DMS53 (cell line): Measurements from ENCODE around the gene TEKTIP1.
A peak's percentile ranks its signal among the peaks of the same experiment; 100 is the strongest.
"Not testable (repeated sequence)": the region's sequence is repeated elsewhere in the genome, so short reads cannot be mapped to it uniquely, and the experiment has no call there.

ENCODE experiments used
- DNase-seq: peaks from one replicate; lab custom pipeline; 2025; lab: John Stamatoyannopoulos, UW

Gene TEKTIP1

DNA sequence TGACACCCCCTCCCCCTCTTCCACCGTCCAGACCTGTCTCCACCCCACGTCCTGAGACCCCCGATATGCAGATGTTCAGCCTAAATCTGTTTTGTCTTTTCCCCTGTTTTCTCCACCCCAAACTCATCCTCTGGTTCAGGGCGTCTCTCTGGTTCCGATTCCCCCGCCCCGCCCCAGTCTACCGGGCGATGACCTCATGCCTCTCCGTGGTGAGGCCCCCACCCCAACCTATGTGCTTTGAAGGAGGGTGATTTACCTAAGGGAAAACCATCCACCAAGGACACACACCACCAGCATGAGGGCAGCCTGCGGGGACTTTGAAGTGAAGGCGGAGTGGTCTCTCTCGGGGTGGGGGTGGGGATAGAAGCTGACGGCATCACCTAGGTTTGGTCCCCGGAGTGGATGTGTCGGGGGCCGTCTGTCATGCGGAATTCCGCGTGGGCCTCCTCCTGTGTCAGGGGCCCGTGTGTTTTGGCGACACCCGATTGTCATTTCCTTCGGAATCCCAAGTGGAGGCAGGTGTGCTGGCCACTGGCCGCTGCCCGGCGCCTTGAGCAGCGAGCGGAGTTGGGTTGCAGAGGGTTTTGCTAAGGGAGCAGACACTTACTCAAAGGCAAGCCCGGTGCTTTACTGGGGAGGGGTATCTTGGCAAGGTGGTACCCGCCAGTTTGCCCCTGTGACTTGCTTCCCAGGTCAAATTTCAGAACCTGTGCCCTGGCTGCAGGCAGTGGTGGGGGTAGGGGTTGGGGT, 31.4 kb upstream of the TEKTIP1 start:
- DNase-seq = no peak

DNA sequence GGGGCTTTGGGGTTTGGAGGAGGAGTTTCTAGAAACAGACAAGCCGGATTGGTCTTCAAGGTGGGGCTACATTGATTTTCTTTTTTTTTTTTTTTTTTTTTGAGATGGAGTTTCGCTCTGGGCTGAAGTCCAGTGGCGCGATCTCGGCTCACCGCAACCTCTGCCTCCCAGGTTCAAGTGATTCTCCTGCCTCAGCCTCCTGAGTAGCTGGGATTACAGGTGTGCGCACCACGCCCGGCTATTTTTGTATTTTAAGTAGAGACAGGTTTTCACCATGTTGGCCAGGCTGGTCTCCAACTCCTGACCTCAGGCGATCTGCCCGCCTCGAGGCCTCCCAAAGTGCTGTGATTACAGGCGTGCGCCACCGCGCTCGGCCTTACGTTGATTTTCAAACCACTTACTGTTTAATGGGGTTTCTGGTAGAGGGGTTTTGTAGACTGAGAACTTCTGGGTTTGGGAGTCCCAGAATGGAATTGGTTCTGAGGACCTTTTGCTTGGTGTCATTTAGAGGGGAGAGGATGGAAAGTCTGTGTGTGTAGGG, 30.8 kb upstream of the TEKTIP1 start:
- not testable (repeated sequence) for DNase-seq

DNA sequence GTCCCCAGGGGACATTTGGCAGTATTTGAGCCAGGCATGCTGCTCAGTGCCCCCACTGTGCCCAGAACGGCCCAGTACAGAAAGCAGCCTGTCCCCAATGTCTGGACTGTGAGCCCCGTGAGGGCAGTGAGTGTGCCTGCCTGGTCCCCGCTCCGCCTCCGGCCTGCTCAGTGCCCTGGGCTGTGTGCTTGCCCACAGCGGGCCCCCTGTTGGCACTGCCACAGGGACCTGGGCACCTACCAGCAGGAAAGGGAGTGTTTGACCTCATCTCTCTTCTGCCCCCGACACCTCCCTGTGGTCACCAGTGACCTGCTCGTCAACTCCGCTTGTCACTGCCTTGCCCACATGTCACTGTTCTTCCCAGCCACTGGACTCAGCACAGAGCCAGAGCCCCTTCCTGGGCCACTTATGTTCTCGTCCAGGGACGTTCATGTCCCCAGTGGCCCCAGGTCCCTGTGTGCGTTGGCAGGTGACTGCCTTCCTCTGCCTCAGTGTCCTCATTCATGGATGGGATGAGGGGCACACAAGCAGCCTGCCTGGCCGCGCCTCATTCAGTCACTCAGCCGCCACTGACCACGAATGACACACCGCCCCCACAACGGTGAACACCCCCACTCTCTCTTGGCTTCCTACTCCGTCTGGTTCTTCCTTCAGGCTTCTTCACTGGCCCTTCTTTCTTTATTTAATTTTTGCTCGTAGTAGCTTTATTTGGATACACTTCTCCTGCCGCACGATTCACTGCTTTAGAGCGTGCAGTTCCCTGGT, 30.0 kb upstream of the TEKTIP1 start:
- DNase-seq = no peak

DNA sequence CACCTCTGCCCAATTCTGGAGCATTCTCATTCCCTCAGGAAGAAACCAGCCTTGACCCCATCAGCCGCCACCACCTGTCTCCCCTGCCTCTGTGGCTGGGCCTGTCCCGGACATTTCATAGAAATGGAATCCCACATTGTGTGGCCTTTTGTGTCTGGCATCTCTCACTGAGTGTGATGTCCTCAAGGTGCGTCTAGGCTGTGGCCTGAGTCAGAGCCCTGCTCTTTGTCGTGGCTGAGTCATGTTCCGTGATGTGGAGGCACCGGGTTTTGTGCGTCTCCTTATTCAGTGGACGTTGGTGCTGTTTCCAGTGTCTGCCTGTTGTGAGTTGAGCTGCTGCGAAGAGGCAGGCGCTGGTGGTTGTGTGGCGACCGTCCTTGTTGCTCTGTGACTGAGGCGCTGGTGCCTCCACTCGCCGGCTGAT, 29.4 kb upstream of the TEKTIP1 start:
- no peak for DNase-seq

DNA sequence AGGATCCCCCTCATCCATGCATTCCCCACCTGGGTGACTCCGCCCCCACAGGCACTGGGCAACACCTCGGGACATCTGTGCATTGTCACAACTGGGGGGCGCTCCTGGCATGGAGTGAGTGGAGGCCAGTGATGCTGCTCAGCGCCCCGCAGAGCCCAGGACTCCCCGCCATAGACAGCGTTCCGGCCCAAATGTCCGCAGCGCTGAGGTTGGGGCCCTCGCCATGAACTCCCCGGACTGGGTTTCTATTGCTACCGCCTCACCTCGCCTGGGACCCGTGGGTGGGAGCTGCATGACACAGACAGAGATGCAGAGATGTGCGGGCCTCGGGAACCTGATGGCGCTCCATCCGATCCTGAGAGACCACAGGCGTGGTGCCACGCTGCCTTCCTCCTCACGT, 28.2 kb upstream of the TEKTIP1 start:
- DNase-seq = no peak

DNA sequence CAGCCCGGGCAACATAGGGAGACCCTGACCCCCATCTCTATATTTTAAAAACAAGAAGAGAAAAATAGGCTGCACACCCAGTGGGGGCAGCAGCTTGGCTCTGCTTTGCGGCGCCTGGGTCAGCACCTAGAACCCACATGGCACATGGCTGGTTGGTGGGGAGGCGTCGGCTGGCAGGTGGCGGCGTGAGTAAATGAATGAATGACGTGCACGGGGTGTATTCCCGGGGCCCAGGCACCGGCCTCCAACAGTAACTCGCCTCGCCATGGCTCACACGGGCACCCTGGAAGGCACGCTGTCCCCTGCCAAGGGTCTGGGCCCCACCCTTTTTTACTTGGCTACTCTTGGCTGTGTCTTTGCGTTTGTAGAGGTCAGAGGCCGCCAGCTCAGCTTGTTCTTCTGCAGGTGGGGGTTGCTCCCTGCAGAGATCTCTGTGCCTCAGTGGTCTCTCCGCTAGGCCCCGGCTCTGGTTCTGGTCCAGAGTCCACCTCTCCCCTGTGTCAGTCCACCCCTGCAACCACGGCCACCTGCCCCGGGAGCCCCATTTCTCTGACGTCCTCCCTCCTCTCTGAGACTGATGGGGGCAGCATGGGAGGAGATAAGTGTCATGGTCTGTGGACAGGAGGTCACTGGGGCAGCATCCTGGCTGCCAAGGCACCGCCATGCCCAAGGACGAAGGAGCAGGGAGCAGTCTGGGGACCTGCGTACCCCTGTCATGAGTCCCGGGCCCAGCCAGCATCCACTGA, 27.3 kb upstream of the TEKTIP1 start:
- DNase-seq = no peak

DNA sequence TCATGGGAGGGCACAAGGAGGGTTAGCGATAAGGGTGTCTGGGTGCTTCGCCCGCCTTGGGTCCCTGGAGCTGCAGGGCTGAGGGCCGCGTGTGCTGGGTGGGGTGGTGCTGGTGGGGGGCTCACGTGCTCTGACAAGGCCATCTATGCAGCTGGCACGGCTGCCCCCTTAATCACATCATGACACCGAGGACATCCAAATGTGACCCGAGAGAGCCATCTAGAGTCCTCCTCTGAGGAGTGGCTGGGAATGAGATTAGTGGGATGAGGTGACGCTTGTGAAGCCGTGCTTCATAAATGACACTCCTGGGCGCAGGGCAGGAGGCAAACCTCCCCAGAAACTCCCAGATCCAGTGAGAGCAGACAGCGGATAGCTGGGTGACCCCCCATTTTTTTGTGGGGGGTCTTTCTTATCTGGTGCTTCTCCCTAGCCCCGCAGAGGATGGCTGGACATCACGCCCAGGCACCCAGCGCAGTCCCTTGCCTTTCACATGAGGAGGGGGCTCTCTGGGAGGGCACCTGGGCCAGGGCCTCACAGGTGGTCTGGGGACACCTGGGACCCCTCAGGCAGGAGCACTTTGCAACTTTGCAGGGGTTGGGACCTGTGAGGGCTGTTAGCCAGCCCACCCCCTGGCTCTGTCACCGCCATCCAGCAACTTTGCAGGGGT, 26.3 kb upstream of the TEKTIP1 start:
- no peak for DNase-seq

DNA sequence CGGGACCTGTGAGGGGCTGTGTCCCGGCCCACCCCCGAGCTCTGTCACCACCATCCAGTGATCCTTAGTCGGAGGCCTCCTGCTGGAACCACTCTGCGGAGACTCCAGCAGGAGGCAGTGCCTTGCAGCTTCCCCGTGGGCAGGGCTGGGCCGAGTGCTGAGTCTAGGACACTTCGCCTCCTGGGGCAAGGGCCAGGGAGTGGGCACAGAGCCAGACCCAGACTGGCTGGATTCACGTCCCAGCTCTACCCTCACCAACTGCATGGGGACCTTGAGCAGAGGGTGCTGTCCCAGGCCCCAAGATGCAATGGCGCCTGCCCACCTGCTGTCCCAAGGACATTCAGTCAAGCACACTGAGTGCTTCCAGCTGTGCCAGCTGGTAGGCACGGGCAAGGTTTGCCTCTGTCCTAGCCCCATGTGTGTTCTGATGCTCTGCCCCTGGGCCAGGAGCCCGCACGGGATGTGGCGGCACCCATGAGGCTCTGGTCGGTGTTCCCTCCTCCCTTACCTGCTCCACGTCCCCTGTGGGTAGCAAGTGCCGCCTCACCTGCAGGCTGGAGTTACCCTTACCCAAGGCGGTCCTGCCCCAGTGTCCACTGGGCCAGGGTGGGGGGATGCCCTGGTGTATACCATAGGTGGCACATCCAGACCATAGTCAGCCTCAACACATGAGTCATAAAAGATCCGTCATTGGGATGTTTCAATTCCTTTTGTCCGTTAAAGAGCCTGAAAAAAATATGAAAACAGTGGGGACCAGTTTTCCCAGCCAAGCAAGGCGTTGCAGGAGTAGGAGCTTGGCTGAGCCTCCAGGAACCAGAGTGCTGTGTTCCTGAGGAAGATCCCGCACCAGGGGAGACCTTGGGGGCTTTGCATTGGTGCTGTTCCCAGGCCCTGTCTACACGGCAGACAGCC, 25.5 kb upstream of the TEKTIP1 start:
- DNase-seq = no peak

DNA sequence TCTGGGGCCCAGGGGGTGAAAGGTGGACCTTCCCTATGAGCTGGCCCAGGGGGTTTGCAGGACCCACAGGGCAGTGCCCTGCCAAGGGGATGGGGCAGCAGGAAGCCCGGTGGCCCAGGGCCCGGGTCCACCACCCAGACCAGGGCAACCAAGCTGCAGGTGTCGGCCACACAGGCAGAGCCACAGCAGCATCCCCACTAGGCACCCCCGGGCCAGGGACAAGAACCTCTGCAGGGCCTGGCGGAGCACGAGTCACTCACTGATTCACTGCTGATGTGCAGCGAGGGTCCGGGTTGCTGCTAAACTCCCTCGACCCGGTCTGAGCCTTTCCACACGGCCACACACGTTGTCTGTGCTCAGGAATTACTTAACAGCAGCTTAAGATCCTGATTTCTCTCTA, 24.0 kb upstream of the TEKTIP1 start:
- DNase-seq = no peak

DNA sequence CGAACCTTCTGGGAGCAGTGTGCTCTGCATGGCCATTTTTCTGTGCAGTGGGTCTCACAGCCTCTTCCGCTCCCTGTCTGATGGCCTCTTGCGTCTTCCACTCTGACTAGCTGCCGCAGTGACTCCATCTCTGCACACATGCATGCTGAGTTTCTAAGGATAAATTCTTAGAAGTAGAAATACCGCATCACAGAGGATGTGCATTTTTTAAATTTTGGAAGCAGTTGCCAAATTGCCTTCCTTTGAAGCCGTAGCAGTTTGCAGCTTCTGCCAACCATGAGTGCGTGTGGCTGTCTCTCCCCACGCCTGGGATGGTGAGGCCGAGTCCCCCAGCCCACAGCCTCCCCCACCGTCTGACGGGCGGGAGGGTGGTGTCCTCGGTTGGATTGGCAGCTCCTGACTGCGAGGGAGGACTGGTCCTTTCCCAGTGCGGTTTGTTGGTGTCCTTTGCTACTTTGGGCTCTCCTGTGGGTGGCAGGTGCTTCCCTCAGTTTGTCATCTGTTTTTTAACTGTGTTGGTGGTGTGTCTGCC, 23.0 kb upstream of the TEKTIP1 start:
- DNase-seq = no peak

DNA sequence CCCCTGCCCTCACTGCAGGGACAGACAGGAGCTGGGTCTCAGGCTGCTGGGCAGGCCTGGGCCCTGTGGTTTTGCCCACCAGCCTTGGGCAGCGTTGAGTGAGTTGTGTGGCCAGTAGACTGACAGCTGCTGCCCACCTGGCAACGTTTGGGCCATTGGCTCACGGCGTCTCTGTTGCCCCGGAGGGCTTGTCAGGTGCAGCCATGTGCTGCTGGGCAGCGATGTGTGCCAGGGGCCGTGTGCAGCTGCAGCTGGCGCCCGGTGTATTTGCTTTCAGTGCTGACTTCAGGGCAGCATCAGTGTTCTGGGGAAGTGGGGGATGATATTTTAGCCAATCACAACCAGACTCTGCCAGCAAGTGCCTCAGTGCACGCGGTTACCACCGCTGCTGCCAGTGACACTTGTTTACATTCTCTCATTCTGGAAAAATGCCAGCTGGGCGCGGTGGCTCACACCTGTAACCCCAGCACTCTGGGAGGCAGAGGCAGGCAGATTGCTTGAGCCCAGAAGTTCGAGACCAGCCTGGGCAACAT, 22.2 kb upstream of the TEKTIP1 start:
- DNase-seq = peak; percentile 93

DNA sequence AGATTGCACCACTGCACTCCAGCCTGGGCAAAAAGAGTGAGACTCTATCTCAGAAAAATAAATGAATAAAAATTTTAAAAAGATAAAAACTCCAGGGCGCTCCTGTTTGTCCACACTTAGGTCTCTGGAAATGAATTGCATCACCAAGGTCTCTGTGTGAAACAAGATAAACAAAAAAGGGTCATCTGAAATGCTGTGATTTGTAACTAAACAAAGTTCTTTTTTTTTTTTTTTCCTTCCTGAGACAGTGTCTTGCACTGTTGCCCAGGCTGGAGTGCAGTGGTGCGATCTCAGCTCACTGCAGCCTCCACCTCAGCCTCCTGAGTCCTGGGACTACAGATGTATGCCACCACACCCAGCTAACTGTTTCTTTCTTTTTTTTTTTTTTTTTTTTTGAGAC, 21.3 kb upstream of the TEKTIP1 start:
- no peak for DNase-seq

DNA sequence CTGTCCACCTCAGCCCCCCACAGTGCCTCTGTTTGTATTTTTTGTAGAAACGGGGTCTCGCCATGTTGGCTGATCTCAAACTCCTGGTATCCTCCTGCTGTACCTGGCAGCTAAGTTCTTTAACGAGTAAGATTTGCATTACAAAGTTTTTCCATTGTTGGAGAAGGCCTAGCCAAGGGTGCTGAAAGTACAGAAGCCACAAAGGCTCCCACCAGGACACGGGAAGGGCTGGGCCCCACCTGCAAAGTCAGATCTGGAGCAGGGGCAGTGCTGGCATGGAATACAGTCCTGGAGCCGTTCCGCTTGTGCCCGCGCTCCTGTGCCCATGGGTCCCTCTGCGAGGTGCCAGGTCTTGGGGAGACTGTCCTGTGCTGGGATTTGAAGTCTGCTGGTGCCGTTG, 20.7 kb upstream of the TEKTIP1 start:
- DNase-seq = no peak

DNA sequence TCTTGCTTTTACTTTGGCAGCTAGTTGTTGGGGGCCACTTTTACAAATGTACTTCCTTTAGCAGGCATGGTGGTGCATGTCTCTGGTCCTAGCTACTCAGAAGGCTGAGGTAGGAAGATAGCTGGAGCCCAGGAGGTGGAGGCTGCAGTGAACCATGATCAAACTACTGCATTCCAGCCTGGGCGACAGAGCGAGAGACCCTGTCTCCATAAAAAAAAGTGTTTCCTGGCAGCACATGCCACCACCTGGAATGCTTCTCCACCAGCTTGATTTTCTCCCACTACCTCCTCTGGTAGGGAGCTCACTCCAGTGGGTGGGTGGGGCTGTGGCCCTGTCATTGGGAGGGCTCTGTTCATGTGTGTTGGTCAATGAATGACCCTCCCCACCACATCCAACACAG, 20.3 kb upstream of the TEKTIP1 start:
- DNase-seq = no peak

DNA sequence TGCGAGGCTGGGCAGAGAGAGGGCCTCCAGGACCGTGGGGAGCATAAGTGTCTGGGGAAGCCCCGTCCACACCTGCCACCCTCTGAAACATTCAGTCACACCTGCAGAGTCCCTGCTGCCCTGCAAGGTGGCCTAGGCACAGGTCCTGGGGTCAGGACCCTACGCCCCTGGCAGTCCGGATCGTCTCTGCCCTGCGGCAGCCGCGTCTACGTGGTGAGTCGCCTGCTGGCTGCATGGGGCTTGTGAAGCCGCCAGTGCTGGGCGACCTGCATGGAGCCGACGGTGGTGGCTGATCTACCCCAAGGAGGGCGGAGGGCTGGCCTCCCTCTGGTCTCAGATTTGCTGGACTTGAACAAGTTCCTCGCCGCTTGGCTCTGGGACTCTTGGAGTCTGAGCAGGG, 19.8 kb upstream of the TEKTIP1 start:
- no peak for DNase-seq

DNA sequence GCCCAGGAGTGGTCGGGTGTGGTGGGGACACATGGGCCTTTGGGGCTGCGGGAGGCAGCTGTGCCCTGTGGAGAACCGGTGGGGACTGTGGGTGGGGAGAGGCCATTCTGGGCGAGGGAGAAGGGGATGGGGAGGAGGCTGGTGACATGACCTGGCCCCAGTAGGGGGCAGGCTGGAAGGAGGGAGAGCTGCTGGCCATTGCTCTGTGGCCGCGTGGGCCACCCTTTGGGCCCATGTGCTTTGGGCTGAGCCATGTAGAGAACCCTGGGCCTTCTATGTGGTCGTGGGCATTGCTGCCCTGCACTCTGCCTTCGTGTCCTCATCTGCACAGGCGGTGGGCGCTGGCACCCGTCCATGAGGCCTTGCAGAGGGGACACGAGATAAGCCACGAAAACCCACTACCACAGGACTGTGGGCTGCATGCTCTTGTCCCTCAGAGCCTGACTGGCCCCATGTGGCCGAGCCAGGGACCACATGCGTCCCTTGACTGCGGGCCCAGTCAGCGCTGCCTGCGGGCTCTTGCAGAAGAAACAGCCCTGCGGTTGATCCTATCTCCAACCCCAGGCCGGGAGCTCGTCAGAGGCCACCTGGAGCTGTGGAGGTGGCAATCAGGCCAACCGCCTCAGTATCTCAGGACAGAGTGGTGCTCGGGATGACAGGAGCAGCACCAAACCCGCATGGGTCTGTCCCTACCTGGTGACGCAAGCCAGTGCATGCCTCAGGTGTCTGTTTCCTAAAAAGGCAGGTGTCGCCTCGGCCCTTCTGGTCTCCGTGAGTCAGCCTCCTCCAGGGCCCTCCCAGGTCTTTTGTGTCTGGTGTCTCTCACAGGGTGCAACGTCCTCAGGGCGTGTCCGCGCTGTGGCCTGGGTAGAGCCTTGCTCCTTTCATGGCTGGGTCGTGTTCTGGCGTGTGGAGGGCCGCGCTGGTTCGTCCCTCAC, 18.5 kb upstream of the TEKTIP1 start:
- DNase-seq = no peak

DNA sequence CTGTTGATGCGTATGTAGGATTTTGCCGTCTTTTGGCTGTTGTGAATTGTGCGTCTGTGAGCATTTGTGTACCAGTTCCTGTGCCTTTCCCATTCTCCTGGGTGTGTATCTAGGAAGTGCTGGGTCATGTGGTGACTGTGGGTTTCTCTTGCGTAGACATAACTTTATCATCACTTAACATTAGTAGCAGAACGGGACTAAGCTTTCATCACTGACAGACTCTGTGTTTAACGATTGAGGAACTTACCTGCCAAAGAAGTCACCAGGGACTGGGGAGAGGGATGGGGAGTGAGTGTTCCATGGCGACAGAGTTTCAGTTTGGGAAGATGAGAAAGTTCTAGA, 17.9 kb upstream of the TEKTIP1 start:
- no peak for DNase-seq

DNA sequence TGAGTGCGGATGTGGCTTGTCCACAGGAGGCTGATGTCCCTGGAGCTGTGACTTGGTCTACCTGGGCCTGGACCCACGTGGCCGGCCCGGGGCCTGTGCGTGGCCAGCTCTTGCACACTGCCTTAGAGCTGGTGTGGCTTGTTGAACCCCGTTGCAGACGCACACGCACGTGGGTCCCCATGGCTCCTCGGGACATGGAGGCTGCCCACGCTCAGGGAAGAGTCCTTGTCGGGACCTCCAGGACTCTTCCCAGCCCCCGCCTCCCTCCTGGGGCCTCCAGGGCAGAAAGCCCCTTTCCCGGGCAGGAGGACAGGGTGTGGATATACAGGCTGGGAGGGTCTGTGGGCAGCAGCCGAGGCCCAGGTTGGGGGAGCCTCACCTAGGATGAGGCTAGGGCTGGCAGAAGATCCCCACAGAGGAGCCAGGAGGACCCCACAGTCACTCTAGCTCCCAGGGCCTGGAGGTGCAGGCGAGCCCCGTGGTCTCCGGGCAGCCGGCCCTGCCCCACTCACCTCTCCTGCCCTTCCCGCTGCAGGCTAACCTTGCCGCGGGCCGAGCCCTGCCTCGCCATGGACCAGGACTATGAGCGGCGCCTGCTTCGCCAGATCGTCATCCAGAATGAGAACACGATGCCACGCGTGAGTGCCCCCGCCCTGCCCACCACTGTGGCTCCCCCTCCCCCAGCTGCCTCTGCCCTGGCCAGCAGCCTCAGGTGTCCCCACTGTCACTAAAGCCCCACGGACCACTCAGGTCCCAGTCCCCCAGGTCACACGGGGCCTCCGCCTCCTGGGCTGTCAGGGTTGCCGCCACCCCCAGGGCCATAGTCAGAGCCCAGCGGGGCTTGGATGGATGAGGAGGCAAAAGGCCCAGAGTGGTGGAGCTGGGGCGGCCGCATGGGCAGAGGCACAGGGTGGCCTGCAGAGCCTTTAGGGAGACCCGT, 16.3 kb upstream of the TEKTIP1 start:
- no peak for DNase-seq
